HFF-Myc (cell line): ENCODE measurements around the gene OR13G1.

Experiments
- DNase-seq: peaks from one replicate; pipeline ENCODE4 v3.0.0-alpha.2; 2011; ENCODE audit warnings: low read depth; ENCODE audit errors: extremely low read depth
- H3K4me3 ChIP-seq: replicated peaks from 2 replicates; pipeline ENCODE4 v1.5.1; 2011; ENCODE audit warnings: low read depth, mild to moderate bottlenecking, control low read depth, low read length
- CTCF ChIP-seq: IDR thresholded peaks from 2 replicates; pipeline ENCODE4 v1.5.1; 2012; ENCODE audit warnings: mild to moderate bottlenecking, low read depth, low read length, control low read depth; ENCODE audit errors: missing control alignments

OR13G1 gene

GRCh38 chr1:247639381-247639981 lies 40.1 kb downstream of the OR13G1 start:
- no peak overlapping the region for H3K4me3 ChIP-seq
- DNase-seq = no peak
- no peak for TF ChIP-seq CTCF

GRCh38 chr1:247638781-247639180 lies 40.8 kb downstream of the OR13G1 start:
- no peak for DNase-seq
- no peak overlapping the region for H3K4me3 ChIP-seq
- TF ChIP-seq CTCF = no peak

- TF ChIP-seq CTCF = no peak
- no peak for DNase-seq
- no peak overlapping the region for H3K4me3 ChIP-seq
These were observed 41.5 kb downstream of the OR13G1 start for GRCh38 chr1:247638011-247638410.

GRCh38 chr1:247627951-247628350 lies 51.6 kb downstream of the OR13G1 start:
- no peak for TF ChIP-seq CTCF
- H3K4me3 ChIP-seq = no peak overlapping the region
- DNase-seq = no peak
